Upper lobe of right lung (tissue), 1 donor: Measurements from ENCODE around the gene CIPC. TPM values are rescaled to one million over a fixed set of nuclear protein-coding genes. Genes with fewer than 3 reads are reported as not detected.

ENCODE experiments used
- ATAC-seq: fragments of 200-7000 bp; cut with Tn5 transposase; one replicate; pipeline ENCODE4 v1.9.1; 2020; ENCODE audit warnings: mild to moderate bottlenecking, moderate library complexity
- DNase-seq: peaks from one replicate; pipeline ENCODE4 v3.0.0-alpha.2; 2020
- H3K27ac ChIP-seq: fragments of 200-600 bp; one replicate; pipeline ENCODE4 v1.8.0; 2022
- H3K27me3 ChIP-seq: fragments of 200-600 bp; one replicate; pipeline ENCODE4 v1.8.0; 2022; ENCODE audit warnings: mild to moderate bottlenecking
- H3K36me3 ChIP-seq: fragments of 200-600 bp; one replicate; pipeline ENCODE4 v1.8.0; 2022
- H3K4me1 ChIP-seq: fragments of 200-600 bp; one replicate; pipeline ENCODE4 v1.8.0; 2022
- H3K4me3 ChIP-seq: fragments of 200-600 bp; one replicate; pipeline ENCODE4 v1.8.0; 2022; ENCODE audit warnings: mild to moderate bottlenecking
- H3K9me3 ChIP-seq: fragments of 200-600 bp; one replicate; pipeline ENCODE4 v1.8.0; 2022
- CTCF ChIP-seq: fragments of 200-600 bp; IDR thresholded peaks from one replicate; pipeline ENCODE4 v1.8.0; 2022; ENCODE audit warnings: antibody characterized with exemption
- intact Hi-C: fragments of 100-400 bp; cut with DNase I; formaldehyde crosslinking; loops from one replicate; pipeline ENCODE4 v1.11.0; 2022
- total RNA-seq: library from RNA; stranded (reverse); fragmentation: NEBNext Ultra II Directional; extraction: Animal tissue kit (Norgen Biotek cat#: 25700); gene quantifications from one replicate; pipeline ENCODE4 v1.2.1, GENCODE V29; 2021
- donor health status: DM: no; HTN: yes; CAD: no; lungs with severe emphysema.

CIPC gene
- total RNA-seq, 1 donor from 2014 or later, result 24.9 TPM

- intact Hi-C loops, result no loop called here
- TF ChIP-seq CTCF, result no peak
- Histone ChIP-seq H3K27ac (no peak overlapping the region), H3K27me3 (no peaks in the 10 kb centered on the region), H3K4me1 (peaks cover 29% of the 10 kb centered on the region), H3K4me3 (no peak overlapping the region), H3K36me3 (peaks cover 24% of the 10 kb centered on the region), H3K9me3 (no peaks in the 10 kb centered on the region)
- DNase-seq (no peak), ATAC-seq (no peak)
Measured at GRCh38 chr14:77103951-77104350, 5.9 kb downstream of the CIPC start.

- Histone ChIP-seq H3K36me3 (peaks cover 27% of the 10 kb centered on the region), H3K4me1 (peaks cover 25% of the 10 kb centered on the region), H3K9me3 (no peaks in the 10 kb centered on the region), H3K4me3 (no peak overlapping the region), H3K27me3 (no peaks in the 10 kb centered on the region), H3K27ac (no peak overlapping the region)
- DNase-seq (no peak), ATAC-seq (no peak)
- no peak for TF ChIP-seq CTCF
- intact Hi-C loops, result no loop called here
Measured at GRCh38 chr14:77104393-77104792, 6.3 kb downstream of the CIPC start.

- DNase-seq (no peak), ATAC-seq (no peak)
- no peaks in the 10 kb centered on the region for H3K27me3 ChIP-seq
- H3K4me3 ChIP-seq, result no peak overlapping the region
- peaks cover 17% of the 10 kb centered on the region for H3K4me1 ChIP-seq
- H3K9me3 ChIP-seq, result no peaks in the 10 kb centered on the region
- H3K36me3 ChIP-seq, result peaks cover 36% of the 10 kb centered on the region
- intact Hi-C loops, result no loop called here
- H3K27ac ChIP-seq, result no peak overlapping the region
- TF ChIP-seq CTCF, result no peak
Measured at GRCh38 chr14:77105145-77105939, 7.3 kb downstream of the CIPC start.

- DNase-seq (no peak), ATAC-seq (no peak)
- intact Hi-C loops, result no loop called here
- Histone ChIP-seq H3K27me3 (no peaks in the 10 kb centered on the region), H3K36me3 (peaks cover 44% of the 10 kb centered on the region), H3K4me3 (no peak overlapping the region), H3K4me1 (peaks cover 10% of the 10 kb centered on the region), H3K27ac (no peak overlapping the region), H3K9me3 (no peaks in the 10 kb centered on the region)
- no peak for TF ChIP-seq CTCF
Measured at GRCh38 chr14:77106666-77107065, 8.6 kb downstream of the CIPC start.

- no peak for TF ChIP-seq CTCF
- H3K4me3 ChIP-seq, result no peak overlapping the region
- H3K27ac ChIP-seq, result no peak overlapping the region
- ATAC-seq (no peak), DNase-seq (no peak)
- H3K36me3 ChIP-seq, result peaks cover 50% of the 10 kb centered on the region
- no peaks in the 10 kb centered on the region for H3K27me3 ChIP-seq
- H3K4me1 ChIP-seq, result peaks cover 10% of the 10 kb centered on the region
- H3K9me3 ChIP-seq, result no peaks in the 10 kb centered on the region
- intact Hi-C loops, result no loop called here
Measured at GRCh38 chr14:77107228-77107627, 9.2 kb downstream of the CIPC start.

- H3K4me1 ChIP-seq, result peaks cover 10% of the 10 kb centered on the region
- intact Hi-C loops, result no loop called here
- no peak for TF ChIP-seq CTCF
Measured at GRCh38 chr14:77108753-77109152, 10.7 kb downstream of the CIPC start.

More at GRCh38 chr14:77108753-77109152, 10.7 kb downstream of the CIPC start:
- ATAC-seq (no peak), DNase-seq (no peak)
- Histone ChIP-seq H3K27ac (no peak overlapping the region), H3K27me3 (no peaks in the 10 kb centered on the region), H3K36me3 (peaks cover 59% of the 10 kb centered on the region), H3K9me3 (no peaks in the 10 kb centered on the region), H3K4me3 (no peak overlapping the region)
